GM21529 (cell line): ENCODE data around the gene ABCC9.
"Not testable (repeated sequence)": the region's sequence is repeated elsewhere in the genome, so short reads cannot be mapped to it uniquely, and the experiment has no call there.

ENCODE experiments used
- ATAC-seq: cut with Tn5 transposase; IDR thresholded peaks from one replicate; pipeline ENCODE4 v1.9.1; 2021; ENCODE audit not compliant: unreplicated experiment

ABCC9 gene

DNA sequence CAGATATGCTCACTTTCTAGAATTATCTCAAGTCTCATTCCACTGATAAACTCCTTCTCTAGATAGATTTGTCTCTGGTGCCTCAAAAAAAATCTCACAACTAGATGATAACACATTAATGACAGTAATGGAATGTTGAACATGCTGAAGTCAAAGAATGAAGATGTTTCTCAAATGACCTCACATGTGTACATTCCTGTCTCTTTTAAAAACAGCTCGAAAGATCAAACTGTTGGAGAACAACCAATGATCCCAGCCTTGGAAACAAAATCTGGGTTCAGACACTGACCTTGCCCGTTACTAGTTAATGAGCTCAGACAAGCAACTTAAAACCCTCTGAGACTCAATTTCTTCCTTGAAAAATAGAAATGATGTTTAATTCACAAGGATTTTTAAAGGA, 122.0 kb downstream of the ABCC9 start:
- no peak for ATAC-seq

DNA sequence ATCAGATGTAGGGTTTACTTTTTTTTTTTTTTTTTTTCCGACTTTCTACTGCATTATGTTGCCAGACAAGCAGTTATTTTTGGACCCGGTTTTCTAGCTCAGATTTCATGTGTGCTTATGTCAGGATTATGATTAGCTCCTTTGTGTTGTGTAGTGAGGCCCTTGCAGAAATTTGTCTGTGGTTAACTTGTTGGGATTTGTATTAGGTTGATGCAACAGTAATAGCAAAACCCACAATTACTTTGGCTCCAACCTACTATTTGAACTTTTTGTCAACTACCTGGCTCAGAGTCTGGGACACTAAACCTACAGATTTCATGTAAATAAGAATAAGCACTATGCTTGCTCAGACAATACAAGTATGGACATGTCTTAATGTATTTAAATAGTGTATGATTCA, 122.6 kb downstream of the ABCC9 start:
- no peak for ATAC-seq

DNA sequence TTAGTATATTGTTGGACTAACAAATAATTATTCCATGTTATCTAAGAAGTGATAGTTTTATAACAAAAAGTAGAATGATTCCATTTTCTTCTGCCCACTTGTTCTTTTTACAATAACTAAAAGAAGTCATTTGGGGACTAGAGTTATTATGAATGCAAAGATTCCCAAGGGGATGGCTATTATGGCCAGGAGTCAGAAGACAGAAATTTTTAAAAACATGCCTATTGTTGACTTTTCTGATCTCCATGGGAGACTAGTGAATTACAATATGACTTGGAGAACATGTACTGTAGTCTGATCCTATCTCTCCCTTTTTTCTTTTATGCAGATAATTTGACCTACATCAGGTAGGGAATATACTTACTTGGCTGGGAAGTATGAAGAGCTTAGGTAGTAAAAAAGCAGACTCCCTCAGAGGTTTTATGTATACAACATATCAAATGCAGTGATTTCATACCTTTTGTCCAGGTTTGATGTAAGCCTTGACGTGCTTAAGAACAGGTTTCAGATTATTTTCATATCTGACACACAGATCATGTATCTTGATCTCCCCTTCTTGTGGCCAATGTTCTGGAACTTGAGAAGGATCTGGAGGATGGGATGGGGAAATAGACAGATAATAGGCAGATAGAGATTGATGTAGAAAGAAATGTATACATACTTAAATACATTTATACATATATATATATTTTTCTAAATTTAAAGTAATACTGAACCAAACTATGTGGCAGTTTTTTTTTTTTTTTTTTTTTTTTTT, 125.7 kb downstream of the ABCC9 start:
- ATAC-seq: no peak

DNA sequence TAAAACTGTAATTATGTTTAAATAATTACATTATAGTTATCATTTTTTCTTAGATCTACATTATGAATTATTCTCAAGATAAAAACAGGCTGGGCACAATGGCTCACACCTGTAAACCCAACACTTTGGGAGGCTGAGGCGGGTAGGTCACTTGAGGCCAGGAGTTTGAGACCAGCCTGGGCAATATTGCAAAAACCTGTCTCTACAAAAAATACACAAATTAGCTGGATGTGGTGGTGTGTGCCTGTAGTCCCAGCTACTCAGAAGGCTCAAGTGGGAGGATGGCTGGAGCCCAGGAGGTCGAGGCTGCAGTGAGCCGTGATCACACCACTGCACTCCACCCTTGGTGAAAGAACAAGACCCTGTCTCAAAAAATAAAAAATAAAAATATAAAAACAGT, 126.4 kb downstream of the ABCC9 start:
- ATAC-seq: no peak

DNA sequence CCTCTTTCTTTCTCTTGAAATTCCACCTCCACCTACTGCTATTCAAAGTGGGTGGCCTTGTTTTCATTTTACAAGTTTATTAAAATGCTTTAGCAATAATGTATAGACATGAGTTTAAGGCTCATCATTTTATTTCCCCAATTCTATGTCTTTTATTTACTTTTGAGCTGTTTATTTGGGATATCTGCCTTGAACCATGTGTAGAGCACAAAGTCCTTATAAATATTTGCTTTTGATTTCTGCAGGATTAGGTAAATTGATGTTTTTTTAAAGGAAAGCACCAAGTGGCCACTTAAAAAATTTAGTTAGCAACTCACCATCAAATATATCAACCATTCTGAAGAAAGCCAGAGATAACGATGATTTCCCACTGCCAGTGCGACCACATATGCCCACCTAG, 126.9 kb downstream of the ABCC9 start:
- no peak for ATAC-seq

DNA sequence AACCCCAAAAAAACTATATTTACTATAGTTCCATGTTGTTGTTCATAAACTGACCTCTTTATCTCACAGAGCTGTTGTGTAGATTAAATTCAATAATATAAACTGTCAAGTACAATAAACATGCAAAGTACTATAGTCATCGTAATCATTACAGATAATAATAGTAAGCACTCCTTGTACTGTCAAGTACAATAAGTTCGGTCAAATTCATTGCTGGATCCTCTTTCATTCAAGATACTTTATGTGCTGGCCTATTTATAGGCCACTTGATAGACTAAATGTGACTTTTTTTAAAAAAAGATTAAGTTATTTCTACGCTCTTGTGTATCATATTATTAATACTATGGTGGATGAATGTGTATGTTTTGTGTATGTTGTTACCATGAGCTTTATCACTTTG, 127.5 kb downstream of the ABCC9 start:
- ATAC-seq: no peak

DNA sequence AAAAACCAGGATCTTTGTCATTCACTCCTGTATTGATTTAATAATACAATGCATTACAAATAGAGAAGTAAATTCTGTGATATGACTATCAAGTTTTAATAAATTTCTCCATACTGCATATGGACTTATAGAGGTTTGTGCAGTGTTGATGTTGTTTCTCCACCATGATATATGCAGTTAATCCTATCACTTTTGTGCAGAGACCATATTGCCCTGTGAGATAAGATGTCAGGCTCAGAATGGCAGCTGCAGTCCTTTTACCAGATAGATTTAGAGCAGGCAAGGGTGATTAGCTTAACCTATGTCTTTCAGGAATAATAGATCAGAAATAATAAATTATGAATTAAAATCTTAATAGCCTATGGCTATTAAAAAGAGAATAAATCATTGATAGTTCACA, 128.1 kb downstream of the ABCC9 start:
- no peak for ATAC-seq

DNA sequence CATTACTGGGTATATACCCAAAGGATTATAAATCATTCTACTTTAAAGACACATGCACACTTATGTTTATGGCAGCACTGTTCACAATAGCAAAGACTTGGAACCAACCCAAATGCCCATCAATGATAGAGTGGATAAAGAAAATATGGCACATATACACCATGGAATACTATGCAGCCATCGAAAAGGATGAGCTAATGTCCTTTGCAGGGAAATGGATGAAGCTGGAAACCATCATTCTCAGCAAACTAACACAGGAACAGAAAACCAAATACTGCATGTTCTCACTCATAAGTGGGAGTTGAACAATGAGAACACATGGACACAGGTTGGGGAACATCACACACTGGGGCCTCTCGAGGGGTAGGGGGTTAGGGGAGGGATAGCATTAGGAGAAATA, 128.9 kb downstream of the ABCC9 start:
- ATAC-seq: not testable (repeated sequence)

DNA sequence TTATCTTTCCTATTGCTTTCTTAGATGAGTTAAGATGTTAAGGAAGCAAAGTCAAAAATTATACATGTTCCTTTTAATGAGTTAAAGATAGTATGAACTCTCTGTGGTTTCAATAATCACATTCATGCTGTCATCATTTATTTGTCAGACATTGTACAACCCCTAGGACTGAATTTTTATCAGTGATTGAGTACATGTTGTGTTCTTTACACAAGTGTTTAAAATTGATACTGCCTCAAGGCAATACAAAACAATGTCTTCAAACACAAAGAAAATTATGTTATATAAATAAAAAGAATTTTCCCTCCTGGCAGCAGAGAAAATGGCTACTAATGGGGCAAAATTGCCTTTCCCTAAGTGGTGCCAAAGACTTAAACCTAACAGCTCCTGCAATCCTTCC, 132.1 kb downstream of the ABCC9 start:
- ATAC-seq: no peak

DNA sequence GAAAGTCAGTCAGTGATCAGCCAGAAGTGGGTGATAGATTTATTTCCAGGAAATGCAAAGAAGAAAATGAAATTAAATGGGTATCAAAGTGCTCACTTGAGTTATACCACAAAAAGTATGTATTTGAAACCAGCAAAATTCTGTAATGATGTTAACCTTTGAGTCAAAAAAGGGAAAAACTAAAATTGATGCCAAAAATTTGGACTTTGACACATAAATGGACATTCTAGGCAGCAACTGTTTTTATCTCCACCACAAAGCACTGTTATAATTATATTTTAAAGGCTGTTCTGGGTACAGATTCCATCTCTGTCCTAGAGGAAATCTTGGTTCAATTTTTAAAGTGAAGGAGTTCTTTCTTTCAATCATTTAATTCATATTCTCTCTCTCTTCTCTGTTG, 135.0 kb downstream of the ABCC9 start:
- ATAC-seq: no peak

DNA sequence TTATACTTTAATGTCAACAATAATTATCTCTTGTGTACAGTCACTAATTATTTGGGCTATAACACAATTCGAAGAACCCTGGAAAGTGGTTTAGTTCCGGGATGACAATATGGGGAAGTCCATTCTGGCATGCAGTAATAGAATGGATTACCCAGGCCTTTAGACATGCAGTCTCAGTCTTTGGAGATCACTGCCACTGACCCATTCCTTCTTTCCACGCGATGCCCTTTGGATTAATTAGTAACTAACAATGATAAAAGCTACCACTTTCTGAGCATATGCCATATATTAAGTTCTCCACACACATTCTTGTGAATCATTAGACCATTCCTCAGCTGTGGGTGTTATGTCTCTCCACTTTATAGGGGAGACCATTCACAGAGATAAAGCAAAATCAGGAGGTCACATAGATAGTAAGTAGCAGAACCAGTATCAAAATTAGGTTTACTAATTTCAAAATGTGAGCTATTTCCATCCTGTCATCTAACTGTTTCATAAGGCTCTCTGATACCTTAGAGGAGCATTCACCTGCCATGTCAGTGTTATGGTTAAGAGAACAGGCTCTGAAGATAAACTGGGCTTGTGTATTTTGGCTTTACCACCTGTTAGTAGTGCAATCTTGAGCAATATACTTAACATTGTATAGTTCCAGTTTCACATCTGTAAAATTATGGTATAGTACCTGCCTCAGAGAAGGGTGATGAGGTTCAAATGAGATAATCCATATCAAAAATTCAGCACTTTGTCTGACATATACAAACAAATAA, 139.5 kb downstream of the ABCC9 start:
- ATAC-seq: no peak

DNA sequence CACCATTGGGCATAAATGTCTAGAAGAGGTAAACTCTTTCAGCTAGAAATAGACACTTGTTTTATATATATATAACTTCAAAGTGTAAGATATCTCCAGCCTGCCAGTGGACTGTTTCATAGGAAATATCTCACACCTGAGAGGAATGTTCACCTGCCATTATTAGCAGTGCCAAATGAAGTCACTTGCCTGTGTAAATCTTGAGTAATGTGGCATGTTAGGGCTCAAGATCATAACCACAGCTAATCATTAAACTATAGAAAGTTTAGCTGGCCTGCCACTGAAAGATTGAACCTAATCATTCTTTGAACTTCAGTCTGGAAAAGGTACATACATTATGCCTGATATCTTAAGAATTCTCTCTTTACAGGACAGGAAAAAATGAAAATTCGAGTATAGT, 141.2 kb downstream of the ABCC9 start:
- no peak for ATAC-seq

DNA sequence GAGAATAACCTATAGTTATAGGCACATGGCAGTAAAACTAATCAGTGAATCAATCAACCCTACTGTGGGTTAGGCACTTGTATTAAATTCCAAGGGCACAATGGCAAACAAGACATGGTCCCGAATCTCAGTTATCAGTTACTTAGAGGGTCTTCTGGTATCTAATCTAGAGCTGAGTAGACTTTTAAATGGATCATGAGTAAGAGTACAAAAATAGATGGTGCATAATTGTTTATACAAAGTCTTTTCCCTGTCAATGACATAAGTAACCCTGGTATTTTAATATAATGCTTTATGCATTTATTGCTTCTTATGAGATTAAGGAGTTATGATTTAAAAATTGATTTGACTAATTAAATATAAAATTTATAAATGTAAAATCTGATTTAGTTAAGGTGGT, 143.7 kb downstream of the ABCC9 start:
- no peak for ATAC-seq

DNA sequence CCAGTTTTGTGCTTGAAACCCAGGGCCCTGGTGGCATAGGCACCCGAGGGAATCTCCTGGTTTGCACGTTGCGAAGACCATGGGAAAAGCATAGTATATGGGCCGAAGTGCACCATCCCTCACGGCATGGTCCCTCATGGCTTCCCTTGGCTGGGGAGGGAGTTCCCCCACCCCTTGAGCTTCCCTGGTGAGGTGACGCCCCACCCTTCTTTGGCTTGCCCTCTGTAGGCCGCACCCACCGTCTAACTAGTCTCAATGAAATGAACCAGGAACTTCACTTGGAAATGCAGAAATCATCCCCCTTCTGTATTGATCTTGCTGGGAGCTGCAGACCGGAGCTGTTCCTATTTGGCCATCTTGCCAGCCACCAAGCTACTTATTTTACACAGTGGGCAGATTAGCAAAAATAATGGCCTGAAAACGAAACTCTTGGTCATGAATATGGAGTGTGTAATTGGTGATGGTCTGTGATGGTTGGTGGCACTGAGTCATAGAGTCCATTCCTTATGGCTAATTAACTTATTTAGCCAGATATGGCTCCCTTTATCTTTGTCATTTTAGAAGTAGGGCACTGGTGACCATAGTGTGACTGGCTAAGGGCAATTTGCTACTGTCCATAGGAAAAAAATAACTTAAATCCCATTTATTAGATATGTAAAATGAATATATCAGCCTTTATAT, 145.4 kb downstream of the ABCC9 start:
- no peak for ATAC-seq

DNA sequence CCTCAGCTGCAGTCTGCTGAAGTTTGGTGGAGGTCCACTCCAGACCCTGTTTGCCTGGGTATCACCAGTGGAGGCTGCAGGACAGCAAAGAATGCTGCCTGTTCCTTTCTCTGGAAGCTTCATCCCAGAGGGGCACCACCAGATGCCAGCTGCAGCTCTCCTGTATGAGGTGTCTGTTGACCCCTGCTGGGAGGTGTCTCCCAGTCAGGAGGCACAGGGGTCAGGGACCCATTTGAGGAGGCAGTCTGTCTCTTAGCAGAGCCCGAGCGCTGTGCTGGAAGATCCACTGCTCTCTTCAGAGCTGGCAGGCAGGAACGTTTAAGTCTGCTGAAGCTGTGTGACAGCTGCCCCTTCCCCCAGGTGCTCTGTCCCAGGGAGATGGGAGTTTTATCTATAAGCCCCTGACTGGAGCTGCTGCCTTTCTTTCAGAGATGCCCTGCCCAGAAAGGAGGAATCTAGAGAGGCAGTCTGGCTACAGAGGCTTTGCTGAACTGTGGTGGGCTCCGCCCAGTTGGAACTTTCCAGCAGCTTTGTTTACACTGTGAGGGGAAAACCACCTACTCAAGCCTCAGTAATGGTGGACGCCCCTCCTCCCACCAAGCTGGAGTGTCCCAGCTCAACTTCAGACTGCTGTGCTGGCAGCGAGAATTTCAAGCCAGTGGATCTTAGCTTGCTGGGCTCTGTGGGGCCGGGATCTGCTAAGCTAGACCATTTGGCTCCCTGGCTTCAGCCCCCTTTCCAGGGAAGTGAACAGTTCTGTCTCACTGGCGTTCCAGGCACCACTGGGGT, 146.2 kb downstream of the ABCC9 start:
- not testable (repeated sequence) for ATAC-seq

DNA sequence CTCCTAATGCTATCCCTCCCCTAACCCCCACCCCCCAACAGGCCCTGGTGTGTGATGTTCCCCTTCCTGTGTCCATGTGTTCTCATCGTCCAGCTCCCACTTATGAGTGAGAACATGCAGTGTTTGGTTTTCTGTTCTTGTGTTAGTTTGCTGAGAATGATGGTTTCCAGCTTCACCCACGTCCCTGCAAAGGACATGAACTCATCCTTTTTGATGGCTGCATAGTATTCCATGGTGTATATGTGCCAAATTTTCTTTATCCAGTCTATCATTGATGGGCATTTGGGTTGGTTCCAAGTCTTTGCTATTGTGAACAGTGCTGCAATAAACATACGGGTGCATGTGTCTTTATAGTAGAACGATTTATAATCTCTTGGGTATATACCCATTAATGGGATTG, 151.5 kb downstream of the ABCC9 start:
- not testable (repeated sequence) for ATAC-seq

DNA sequence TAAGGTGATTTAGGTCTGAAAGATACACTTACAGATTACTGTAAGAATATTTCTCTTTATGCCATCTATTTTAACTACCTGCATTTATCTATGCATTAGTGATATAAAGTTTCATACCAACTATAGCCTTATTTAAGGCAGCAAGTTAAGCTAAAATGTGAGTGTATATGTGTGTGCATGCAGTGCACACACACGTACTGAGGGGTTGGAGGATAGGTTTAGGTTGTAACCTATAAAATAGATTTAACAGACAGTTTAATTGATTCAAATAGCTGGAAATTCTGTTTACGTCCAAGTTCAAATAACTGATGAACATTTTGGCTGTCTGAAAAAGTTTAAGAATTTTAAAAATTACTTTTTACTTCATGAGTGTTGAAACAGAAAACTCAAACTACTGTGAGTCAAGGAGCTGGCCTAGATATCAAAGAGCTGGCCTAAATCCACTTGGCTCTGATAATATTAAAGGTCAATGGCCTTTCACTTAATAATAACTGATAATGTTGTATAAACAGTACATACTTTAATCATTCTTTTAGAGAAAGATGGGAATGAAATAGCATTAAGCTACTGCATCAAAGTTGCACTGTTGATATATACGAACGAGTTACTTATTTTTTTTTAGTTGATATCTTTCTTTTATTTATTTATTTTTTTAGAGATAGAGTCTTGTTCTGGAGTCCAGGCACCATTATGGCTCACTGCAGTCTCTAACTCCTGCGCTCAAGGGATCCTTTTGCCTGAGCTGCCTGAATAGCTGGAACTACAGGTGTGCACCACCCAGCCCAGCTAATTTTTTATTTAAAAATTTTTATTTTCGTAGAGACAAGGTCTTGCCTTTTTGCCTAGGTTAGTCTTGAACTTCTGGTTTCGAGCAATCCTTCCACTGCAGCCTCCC, 152.9 kb downstream of the ABCC9 start:
- ATAC-seq: no peak

DNA sequence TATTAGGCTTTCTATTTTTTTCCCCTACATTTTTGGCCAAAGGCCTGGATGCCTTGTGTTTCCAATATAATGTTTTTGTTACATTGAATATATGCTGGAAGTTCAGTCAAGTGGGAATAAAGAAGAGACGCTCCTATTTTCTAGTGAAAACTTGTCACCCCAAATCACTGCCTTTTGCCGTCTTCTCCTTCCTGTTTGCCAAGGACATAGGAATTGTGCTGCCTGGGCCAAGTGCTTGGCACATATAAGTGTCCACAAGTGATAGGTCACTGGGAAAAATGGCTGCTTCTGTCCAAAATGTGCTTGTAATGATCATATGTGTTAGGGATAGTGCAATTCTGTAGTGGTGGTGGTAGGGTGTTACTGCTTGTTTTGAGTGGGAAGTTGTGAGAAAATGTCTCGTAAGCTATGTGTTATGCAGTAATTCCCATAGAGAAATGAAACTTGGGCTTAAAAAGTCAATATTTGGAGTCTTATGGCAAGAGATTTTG, 155.1 kb downstream of the ABCC9 start:
- ATAC-seq: no peak

DNA sequence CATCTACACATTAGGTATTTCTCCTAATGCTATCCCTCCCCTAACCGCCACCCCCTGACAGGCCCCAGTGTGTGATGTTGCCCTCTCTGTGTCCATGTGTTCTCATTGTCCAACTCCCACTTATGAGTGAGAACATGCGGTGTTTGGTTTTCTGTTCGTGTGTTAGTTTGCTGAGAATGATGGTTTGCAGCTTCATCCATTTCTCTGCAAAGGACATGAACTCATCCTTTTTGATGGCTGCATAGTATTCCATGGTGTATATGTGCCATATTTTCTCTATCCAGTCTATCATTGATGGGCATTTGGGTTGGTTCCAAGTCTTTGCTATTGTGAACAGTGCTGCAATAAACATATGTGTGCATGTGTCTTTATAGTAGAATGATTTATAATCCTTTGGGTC, 158.5 kb downstream of the ABCC9 start:
- not testable (repeated sequence) for ATAC-seq

DNA sequence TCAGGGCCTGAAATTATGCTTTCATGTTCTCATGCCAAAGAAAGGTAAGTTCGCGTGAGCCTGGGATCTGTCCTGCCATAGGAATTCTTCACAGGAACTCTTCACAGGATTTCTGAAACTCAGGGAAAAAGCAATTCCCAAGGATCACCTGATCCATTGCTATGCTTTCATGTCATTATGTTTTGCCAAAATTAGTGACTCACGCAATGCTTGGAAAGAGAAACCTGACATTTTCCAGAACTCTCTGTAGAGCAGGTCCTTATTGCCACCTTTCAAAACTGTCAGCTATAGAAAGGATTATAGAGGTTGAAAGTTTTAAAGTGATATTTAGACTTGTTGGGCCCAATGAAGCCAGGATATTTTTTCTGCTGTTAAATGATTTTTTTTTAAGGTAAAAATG, 160.4 kb downstream of the ABCC9 start:
- ATAC-seq: no peak
